Kidney (tissue), 14 donors: ENCODE results near the gene VTCN1. TPM values are rescaled to one million over a fixed set of nuclear protein-coding genes. Genes with fewer than 3 reads are reported as not detected.

Source experiments
- DNase-seq, 5 donors: peaks; one replicate each; pipeline ENCODE4 v3.0.0-alpha.2; 2013 to 2020
- FAIRE-seq: peaks from 2 replicates; lab custom pipeline; 2012; peaks lifted over from hg19 to GRCh38; lab: Jason Lieb, UNC
- H3K27ac ChIP-seq, 2 donors: one replicate each; pipeline ENCODE4 v1.7.0; 2013; ENCODE audit warnings: low read depth in 2 of 2, low read length in 2 of 2, inconsistent platforms in 1 of 2
- H3K27me3 ChIP-seq: one replicate; pipeline ENCODE4 v1.7.1; 2013; ENCODE audit warnings: low read length, inconsistent platforms; ENCODE audit not compliant: control insufficient read depth, insufficient read depth
- H3K36me3 ChIP-seq, 3 donors: one replicate each; pipeline versions ENCODE4 v1.7.0 to v1.7.1; 2013; ENCODE audit warnings: low read length in 3 of 3, control low read depth in 1 of 3, inconsistent platforms in 1 of 3; ENCODE audit not compliant: insufficient read depth in 3 of 3, control insufficient read depth in 2 of 3
- H3K4me1 ChIP-seq, 3 donors: one replicate each; pipeline versions ENCODE4 v1.7.0 to v1.7.1; 2013; ENCODE audit warnings: low read length in 3 of 3, inconsistent platforms in 1 of 3, low read depth in 1 of 3; ENCODE audit not compliant: control insufficient read depth in 2 of 3, insufficient read depth in 2 of 3
- H3K4me3 ChIP-seq, 3 donors: one replicate each; pipeline versions ENCODE4 v1.7.0 to v1.8.1; 2013; ENCODE audit warnings: low read length in 3 of 3, control low read depth in 1 of 3, inconsistent platforms in 1 of 3
- H3K9ac ChIP-seq, 3 donors: one replicate each; pipeline versions ENCODE4 v1.7.0 to v1.7.1; 2013; ENCODE audit warnings: low read length in 3 of 3, control low read depth in 1 of 3, inconsistent platforms in 1 of 3
- H3K9me3 ChIP-seq, 3 donors: one replicate each; pipeline versions ENCODE4 v1.7.0 to v1.7.1; 2013; ENCODE audit warnings: low read length in 3 of 3, control low read depth in 1 of 3, inconsistent platforms in 1 of 3; ENCODE audit not compliant: control insufficient read depth in 2 of 3, insufficient read depth in 1 of 3
- CTCF ChIP-seq: IDR thresholded peaks from 3 replicates; pipeline ENCODE4 v1.5.1; 2012; ENCODE audit warnings: mild to moderate bottlenecking, moderate library complexity, borderline replicate concordance; ENCODE audit not compliant: insufficient read depth; ENCODE audit errors: extremely low read depth
- intact Hi-C: fragments of 100-400 bp; cut with DNase I; formaldehyde crosslinking; loops from one replicate; pipeline ENCODE4 v1.11.1; 2022
- polyA plus RNA-seq: library from polyadenylated mRNA; stranded (reverse); fragments of 350-450 nt; fragmentation: Illumina TruSeq; extraction: RNeasy Lipid Tissue Mini Kit (QIAGEN cat#74804); gene quantifications from one replicate; pipeline ENCODE4 v1.2.3, GENCODE V29; 2014; ENCODE audit warnings: low read depth, low replicate concordance; ENCODE audit not compliant: insufficient read depth
- total RNA-seq: library from RNA; stranded (reverse); fragmentation: NEBNext Ultra II Directional; extraction: Animal tissue kit (Norgen Biotek cat#: 25700); gene quantifications from one replicate; pipeline ENCODE4 v1.2.1, GENCODE V29; 2021
- donor health status: control.
- donor health status: control.
- donor health status: control.
- donor health status: control.
- donor health status: control.
- donor health status: DM: yes; HTN: yes; CAD: no.
- donor health status: Normal renal cell carcinoma (clear cell type).

Gene VTCN1
- total and polyA plus RNA-seq, 2 donors from 2014 or later, result 26.5 to 32.6 TPM

- intact Hi-C loops, result no loop called here
Measured at GRCh38 chr1:117113199-117113598, 97.5 kb downstream of the VTCN1 start.

GRCh38 chr1:117112047-117112717 lies 98.5 kb downstream of the VTCN1 start:
- peaks cover 0 to 6% (median 4%) of the 10 kb centered on the region in 3 donors for H3K36me3 ChIP-seq
- no peaks in the 10 kb centered on the region for H3K27me3 ChIP-seq
- no peak for DNase-seq
- no peak overlapping the region for H3K4me3 ChIP-seq
- H3K4me1 ChIP-seq, result no peaks in the 10 kb centered on the region
- no peak overlapping the region for H3K27ac ChIP-seq
- TF ChIP-seq CTCF, result no peak
- intact Hi-C loops, result no loop called here
- H3K9me3 ChIP-seq, result no peaks in the 10 kb centered on the region
- no peak for FAIRE-seq
- H3K9ac ChIP-seq, result no peak overlapping the region

More at GRCh38 chr1:117113199-117113598, 97.5 kb downstream of the VTCN1 start:
- Histone ChIP-seq H3K4me3 (no peak overlapping the region), H3K27me3 (no peaks in the 10 kb centered on the region), H3K9ac (no peak overlapping the region), H3K36me3 (peaks cover 0 to 6% (median 4%) of the 10 kb centered on the region in 3 donors), H3K27ac (no peak overlapping the region), H3K4me1 (no peaks in the 10 kb centered on the region), H3K9me3 (no peaks in the 10 kb centered on the region)
- no peak for FAIRE-seq
- no peak for TF ChIP-seq CTCF
- DNase-seq, result no peak

GRCh38 chr1:117110774-117111173 lies 100.0 kb downstream of the VTCN1 start:
- Histone ChIP-seq H3K4me3 (no peak overlapping the region), H3K27me3 (no peaks in the 10 kb centered on the region), H3K27ac (no peak overlapping the region), H3K36me3 (peaks cover 0 to 6% (median 4%) of the 10 kb centered on the region in 3 donors), H3K4me1 (no peaks in the 10 kb centered on the region), H3K9ac (no peak overlapping the region), H3K9me3 (no peaks in the 10 kb centered on the region)
- TF ChIP-seq CTCF, result no peak
- intact Hi-C loops, result no loop called here
- no peak for DNase-seq
- no peak for FAIRE-seq

GRCh38 chr1:117107364-117107763 lies 103.4 kb downstream of the VTCN1 start:
- no peaks in the 10 kb centered on the region for H3K9me3 ChIP-seq
- peaks cover 0 to 3% (median 0%) of the 10 kb centered on the region in 3 donors for H3K36me3 ChIP-seq
- no peaks in the 10 kb centered on the region for H3K4me1 ChIP-seq
- no peak for DNase-seq
- no peak overlapping the region for H3K27ac ChIP-seq
- FAIRE-seq, result no peak
- no peak for TF ChIP-seq CTCF
- intact Hi-C loops, result no loop called here
- H3K4me3 ChIP-seq, result no peak overlapping the region
- H3K27me3 ChIP-seq, result no peaks in the 10 kb centered on the region
- H3K9ac ChIP-seq, result no peak overlapping the region
